ENCODE data around the gene CTSZ. TPM values are rescaled to one million over a fixed set of nuclear protein-coding genes. Genes with fewer than 3 reads are reported as not detected.

Gene CTSZ
- total RNA-seq, 1 experiment from 2014 or later: 113 TPM

DNA sequence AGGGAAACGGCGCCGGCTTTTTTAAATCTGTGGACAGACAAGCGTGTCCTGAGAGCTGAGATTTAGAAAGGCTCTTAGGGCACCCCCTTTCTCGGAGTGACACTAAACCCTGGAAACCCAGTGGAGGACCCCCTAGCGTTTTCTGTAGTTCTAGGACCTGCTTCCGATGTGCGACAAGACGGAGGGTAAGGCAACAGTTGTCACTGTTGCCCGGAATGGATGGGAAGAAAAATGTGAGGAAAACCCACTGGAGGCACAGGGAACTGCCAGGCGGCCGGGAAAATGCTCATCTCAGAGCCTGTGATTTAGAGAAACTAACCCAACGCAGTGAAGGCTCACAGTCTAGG lies 25.6 kb upstream of the CTSZ start:
- peak; percentile 63 for ATAC-seq
- TF ChIP-seq SIN3A (IDR thresholded peaks at IDR 0.05; ENCODE audit: borderline replicate concordance, insufficient read depth, low read depth, low read length) (peak; percentile 13; the same call in 1 of the 2 replicates), POLR2AphosphoS5 (IDR thresholded peaks at IDR 0.05; ENCODE audit: low read depth, low read length) (no peak), TCF7L2 (IDR thresholded peaks at IDR 0.05; ENCODE audit: low read depth, low read length) (no peak)
- TF ChIP-seq, protein P1, sequence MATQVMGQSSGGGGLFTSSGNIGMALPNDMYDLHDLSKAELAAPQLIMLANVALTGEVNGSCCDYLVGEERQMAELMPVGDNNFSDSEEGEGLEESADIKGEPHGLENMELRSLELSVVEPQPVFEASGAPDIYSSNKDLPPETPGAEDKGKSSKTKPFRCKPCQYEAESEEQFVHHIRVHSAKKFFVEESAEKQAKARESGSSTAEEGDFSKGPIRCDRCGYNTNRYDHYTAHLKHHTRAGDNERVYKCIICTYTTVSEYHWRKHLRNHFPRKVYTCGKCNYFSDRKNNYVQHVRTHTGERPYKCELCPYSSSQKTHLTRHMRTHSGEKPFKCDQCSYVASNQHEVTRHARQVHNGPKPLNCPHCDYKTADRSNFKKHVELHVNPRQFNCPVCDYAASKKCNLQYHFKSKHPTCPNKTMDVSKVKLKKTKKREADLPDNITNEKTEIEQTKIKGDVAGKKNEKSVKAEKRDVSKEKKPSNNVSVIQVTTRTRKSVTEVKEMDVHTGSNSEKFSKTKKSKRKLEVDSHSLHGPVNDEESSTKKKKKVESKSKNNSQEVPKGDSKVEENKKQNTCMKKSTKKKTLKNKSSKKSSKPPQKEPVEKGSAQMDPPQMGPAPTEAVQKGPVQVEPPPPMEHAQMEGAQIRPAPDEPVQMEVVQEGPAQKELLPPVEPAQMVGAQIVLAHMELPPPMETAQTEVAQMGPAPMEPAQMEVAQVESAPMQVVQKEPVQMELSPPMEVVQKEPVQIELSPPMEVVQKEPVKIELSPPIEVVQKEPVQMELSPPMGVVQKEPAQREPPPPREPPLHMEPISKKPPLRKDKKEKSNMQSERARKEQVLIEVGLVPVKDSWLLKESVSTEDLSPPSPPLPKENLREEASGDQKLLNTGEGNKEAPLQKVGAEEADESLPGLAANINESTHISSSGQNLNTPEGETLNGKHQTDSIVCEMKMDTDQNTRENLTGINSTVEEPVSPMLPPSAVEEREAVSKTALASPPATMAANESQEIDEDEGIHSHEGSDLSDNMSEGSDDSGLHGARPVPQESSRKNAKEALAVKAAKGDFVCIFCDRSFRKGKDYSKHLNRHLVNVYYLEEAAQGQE (IDR thresholded peaks at IDR 0.05; ENCODE audit: insufficient read depth in 1 of 2, low read depth in 2 of 2, low read length in 1 of 2): peak in 1 of 2 experiments; percentile 33; a peak in 1 of 4 replicates
- TF ChIP-seq, protein P2, sequence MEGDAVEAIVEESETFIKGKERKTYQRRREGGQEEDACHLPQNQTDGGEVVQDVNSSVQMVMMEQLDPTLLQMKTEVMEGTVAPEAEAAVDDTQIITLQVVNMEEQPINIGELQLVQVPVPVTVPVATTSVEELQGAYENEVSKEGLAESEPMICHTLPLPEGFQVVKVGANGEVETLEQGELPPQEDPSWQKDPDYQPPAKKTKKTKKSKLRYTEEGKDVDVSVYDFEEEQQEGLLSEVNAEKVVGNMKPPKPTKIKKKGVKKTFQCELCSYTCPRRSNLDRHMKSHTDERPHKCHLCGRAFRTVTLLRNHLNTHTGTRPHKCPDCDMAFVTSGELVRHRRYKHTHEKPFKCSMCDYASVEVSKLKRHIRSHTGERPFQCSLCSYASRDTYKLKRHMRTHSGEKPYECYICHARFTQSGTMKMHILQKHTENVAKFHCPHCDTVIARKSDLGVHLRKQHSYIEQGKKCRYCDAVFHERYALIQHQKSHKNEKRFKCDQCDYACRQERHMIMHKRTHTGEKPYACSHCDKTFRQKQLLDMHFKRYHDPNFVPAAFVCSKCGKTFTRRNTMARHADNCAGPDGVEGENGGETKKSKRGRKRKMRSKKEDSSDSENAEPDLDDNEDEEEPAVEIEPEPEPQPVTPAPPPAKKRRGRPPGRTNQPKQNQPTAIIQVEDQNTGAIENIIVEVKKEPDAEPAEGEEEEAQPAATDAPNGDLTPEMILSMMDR (IDR thresholded peaks at IDR 0.05): peak; percentile 11; the same call in 1 of the 2 replicates
- DNase-seq (ENCODE audit: low read depth, low spot score): peak; percentile 24
- Histone ChIP-seq H3K4me1 (ENCODE audit: control insufficient read depth, insufficient read depth, low read length) (peaks cover 40% of the 10 kb centered on the region), H3K9me3 (ENCODE audit: control insufficient read depth, insufficient read depth, low read depth, low read length) (no peaks in the 10 kb centered on the region), H3K4me3 (ENCODE audit: low read depth in 2 of 2, low read length in 2 of 2) (peak overlapping the region; percentile 91 to 93), H3K27ac (ENCODE audit: low read length) (peak overlapping the region; percentile 90), H3K27me3 (ENCODE audit: control insufficient read depth, insufficient read depth, low read length) (no peaks in the 10 kb centered on the region), H3K36me3 (ENCODE audit: control insufficient read depth, insufficient read depth, low read length) (peaks cover 69% of the 10 kb centered on the region)
- intact Hi-C loops (cut with micrococcal nuclease; ENCODE audit: unreplicated experiment) (no loop called here), in situ Hi-C loops (cut with HindIII; ENCODE audit: low pct_unique_long_range_greater_than_20kb, low sequenced_read_pairs) (no loop called here)
- ChIA-PET CTCF (interaction anchor here (0.6 to 1.1 kb wide), 2 partner anchors 162 to 193 kb away, joined by 5 to 7 read pairs; no protein-coding TSS in a partner anchor), POLR2A (interaction anchor here (0.6 to 1.0 kb wide), 3 partner anchors 10 to 1781 kb away, joined by 4 to 8 read pairs (median 4); partner anchors contain the start of gene PRELID3B)
- BruUV-seq (replicated peaks): TSS peak; percentile 96

DNA sequence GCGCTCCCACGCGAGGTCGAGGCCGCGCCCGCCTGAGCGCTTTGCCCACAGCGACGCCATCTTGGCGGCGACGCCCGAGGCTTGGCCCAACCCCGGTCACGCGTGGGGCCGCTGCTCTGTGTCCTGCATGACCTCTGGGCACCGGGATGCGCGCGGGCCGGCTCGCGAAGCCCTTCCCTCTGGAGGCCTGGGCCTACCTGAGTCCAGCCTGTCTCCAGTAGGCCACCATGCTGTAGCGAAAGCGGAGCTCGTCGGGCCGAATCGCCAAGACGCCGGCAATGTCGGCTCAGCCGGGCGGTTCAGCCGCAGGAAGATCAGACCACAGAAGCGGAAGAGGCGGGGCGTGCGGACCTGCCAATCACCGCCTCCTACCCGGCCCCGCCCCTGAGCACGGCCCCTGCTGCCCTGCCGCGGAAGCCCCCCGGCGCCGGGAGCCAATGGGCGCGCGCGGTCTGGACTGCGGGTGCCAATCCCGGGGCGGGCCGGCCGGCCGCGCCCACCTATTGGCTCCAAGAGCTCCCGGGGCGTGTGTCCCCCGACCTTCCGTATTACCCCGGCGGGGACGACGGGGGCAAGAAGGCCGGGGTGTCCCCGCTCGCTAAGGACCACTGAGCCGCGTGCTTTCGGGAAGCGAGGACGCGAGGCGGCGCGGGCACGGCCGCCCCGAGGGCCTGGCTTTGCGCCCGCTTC lies 25.1 kb upstream of the CTSZ start, which contains the start of gene ATP5F1E:
TSS of gene ATP5F1E (minus strand) at position 313 of the 690 bp plus-strand sequence. CDS start at position 229, 84 bp downstream.
- H3K4me3 ChIP-seq (ENCODE audit: low read depth in 2 of 2, low read length in 2 of 2): peak within 1 kb of the TSS; percentile 91 to 93
- POLR2A ChIA-PET: interaction anchor here (0.6 to 1.0 kb wide), 3 partner anchors 11 to 1781 kb away, joined by 4 to 8 read pairs (median 4); partner anchors contain the start of gene PRELID3B
- peak; percentile 41 for DNase-seq (ENCODE audit: low read depth, low spot score)
- intact Hi-C loops (cut with micrococcal nuclease; ENCODE audit: unreplicated experiment) (no loop called here), in situ Hi-C loops (cut with HindIII; ENCODE audit: low pct_unique_long_range_greater_than_20kb, low sequenced_read_pairs) (no loop called here)
- H3K9me3 ChIP-seq (ENCODE audit: control insufficient read depth, insufficient read depth, low read depth, low read length): no peaks in the 10 kb centered on the region
- peaks cover 40% of the 10 kb centered on the region for H3K4me1 ChIP-seq (ENCODE audit: control insufficient read depth, insufficient read depth, low read length)
- H3K27ac ChIP-seq (ENCODE audit: low read length): peak within 1 kb of the TSS; percentile 97
- peak; percentile 99 for ATAC-seq
- peaks cover 67% of the 10 kb centered on the region for H3K36me3 ChIP-seq (ENCODE audit: control insufficient read depth, insufficient read depth, low read length)
- CTCF ChIA-PET: interaction anchor here (0.5 to 1.1 kb wide), 5 partner anchors 12 to 464 kb away, joined by 3 to 7 read pairs (median 4); no protein-coding TSS in a partner anchor
- TF ChIP-seq TCF7L2 (IDR thresholded peaks at IDR 0.05; ENCODE audit: low read depth, low read length): no peak
- TF ChIP-seq, protein P2 (IDR thresholded peaks at IDR 0.05): no peak
- TF ChIP-seq SIN3A (IDR thresholded peaks at IDR 0.05; ENCODE audit: borderline replicate concordance, insufficient read depth, low read depth, low read length): peak; percentile 80; the same call in 1 of the 2 replicates
- TF ChIP-seq POLR2AphosphoS5 (IDR thresholded peaks at IDR 0.05; ENCODE audit: low read depth, low read length): peak; percentile 94
- no TSS peak for BruUV-seq (replicated peaks)
- H3K27me3 ChIP-seq (ENCODE audit: control insufficient read depth, insufficient read depth, low read length): no peaks in the 10 kb centered on the region

Data from Panc1 (cell line).